Tibial nerve (tissue), 4 donors: ENCODE results near the gene SPTBN5. TPM values are rescaled to one million over a fixed set of nuclear protein-coding genes. Genes with fewer than 3 reads are reported as not detected.

Experiments
- DNase-seq, 2 donors: peaks; one replicate each; pipeline ENCODE4 v3.0.0-alpha.2; 2019; ENCODE audit warnings: low spot score in 2 of 2
- H3K27ac ChIP-seq, 4 donors: fragments of 200-600 bp; sonication (generic) in 3 of 4; one replicate each; pipeline ENCODE4 v1.5.1; 2017 to 2019; ENCODE audit warnings: mild to moderate bottlenecking in 1 of 4
- H3K27me3 ChIP-seq, 2 donors: fragments of 200-600 bp; sonication (generic) in 1 of 2; one replicate each; pipeline versions ENCODE4 v1.5.1 to v1.6.0; 2017 to 2019
- H3K36me3 ChIP-seq, 3 donors: fragments of 200-600 bp; sonication (generic); one replicate each; pipeline ENCODE4 v1.5.1; 2018 to 2019
- H3K4me1 ChIP-seq, 4 donors: fragments of 200-600 bp; sonication (generic) in 3 of 4; one replicate each; pipeline ENCODE4 v1.5.1; 2017 to 2019
- H3K4me3 ChIP-seq, 4 donors: fragments of 200-600 bp; sonication (generic) in 3 of 4; one replicate each; pipeline ENCODE4 v1.5.1; 2017 to 2019; ENCODE audit warnings: mild to moderate bottlenecking in 1 of 4, moderate library complexity in 1 of 4
- H3K9me3 ChIP-seq, 4 donors: fragments of 200-600 bp; sonication (generic) in 3 of 4; one replicate each; pipeline ENCODE4 v1.5.1; 2017 to 2019
- CTCF ChIP-seq, 5 experiments: fragments of 200-600 bp in 3 of 5; fragments of 450-650 bp in 2 of 5; sonication (generic) in 3 of 5; IDR thresholded peaks; one replicate each; pipeline ENCODE4 v1.5.1; 2016 to 2019; ENCODE audit warnings: antibody characterized with exemption in 5 of 5, mild to moderate bottlenecking in 3 of 5, moderate library complexity in 2 of 5
- EP300 ChIP-seq, 2 donors: sonication (generic); formaldehyde crosslinking; IDR thresholded peaks; one replicate each; pipeline ENCODE4 v1.6.1; 2017; ENCODE audit warnings: antibody characterized with exemption in 2 of 2, mild to moderate bottlenecking in 1 of 2
- POLR2A ChIP-seq, 2 donors: fragments of 450-650 bp; IDR thresholded peaks; one replicate each; pipeline ENCODE4 v1.6.1; 2017; ENCODE audit warnings: antibody characterized with exemption in 2 of 2, mild to moderate bottlenecking in 2 of 2, moderate library complexity in 2 of 2
- WGBS, 2 donors: methylation state at CpG; one replicate each; pipeline ENCODE4 v1.1.5; 2018; 5-methylcytosine and 5-hydroxymethylcytosine counted together
- total RNA-seq, 4 donors: library from RNA; depleted of rRNA; stranded (reverse); fragments of >200 nt; gene quantifications; one replicate each; pipeline ENCODE4 v1.1.0, GENCODE V29; 2016

SPTBN5 gene
- total RNA-seq, 4 donors from 2014 or later, result 16.5 to 34.5 (median 19.9) TPM

- WGBS, 2 donors, result 75 to 76% methylated on average over 22 to 23 of the region's 25 CpGs
- Histone ChIP-seq H3K9me3 (no peaks in the 10 kb centered on the region), H3K4me1 (peaks cover 0 to 17% (median 0%) of the 10 kb centered on the region in 4 donors), H3K36me3 (no peaks in the 10 kb centered on the region), H3K27me3 (no peaks in the 10 kb centered on the region), H3K27ac (peak overlapping the region in 1 of 4 donors; percentile 43), H3K4me3 (no peak overlapping the region)
- no peak for DNase-seq
- TF ChIP-seq CTCF (IDR thresholded peaks at IDR 0.05), result no peak
- TF ChIP-seq EP300 (IDR thresholded peaks at IDR 0.05), result no peak
- TF ChIP-seq POLR2A (IDR thresholded peaks at IDR 0.05), result no peak
Measured at GRCh38 chr15:41866872-41867579, 26.8 kb downstream of the SPTBN5 start.

- Histone ChIP-seq H3K36me3 (peaks cover 0 to 5% (median 0%) of the 10 kb centered on the region in 3 donors), H3K27me3 (no peaks in the 10 kb centered on the region), H3K27ac (peak overlapping the region in 1 of 4 donors; percentile 43), H3K9me3 (no peaks in the 10 kb centered on the region), H3K4me1 (peaks cover 0 to 17% (median 0%) of the 10 kb centered on the region in 4 donors), H3K4me3 (no peak overlapping the region)
- TF ChIP-seq EP300 (IDR thresholded peaks at IDR 0.05) (no peak), POLR2A (IDR thresholded peaks at IDR 0.05) (no peak), CTCF (IDR thresholded peaks at IDR 0.05) (no peak)
- DNase-seq, result no peak
- WGBS, 2 donors, result 60 to 100% methylated on average over 1 to 8 of the region's 8 CpGs
Measured at GRCh38 chr15:41866263-41866703, 27.6 kb downstream of the SPTBN5 start.

- Histone ChIP-seq H3K4me1 (peaks cover 0 to 13% (median 0%) of the 10 kb centered on the region in 4 donors), H3K27me3 (no peaks in the 10 kb centered on the region), H3K9me3 (no peaks in the 10 kb centered on the region), H3K36me3 (peaks cover 0 to 5% (median 0%) of the 10 kb centered on the region in 3 donors), H3K4me3 (no peak overlapping the region), H3K27ac (peak overlapping the region in 1 of 4 donors; percentile 43)
- no peak for DNase-seq
- TF ChIP-seq EP300 (IDR thresholded peaks at IDR 0.05) (no peak), CTCF (IDR thresholded peaks at IDR 0.05) (no peak), POLR2A (IDR thresholded peaks at IDR 0.05) (no peak)
- 85% methylated on average over 15 to 16 of the region's 18 CpGs for WGBS, 2 donors
Measured at GRCh38 chr15:41865490-41866055, 28.3 kb downstream of the SPTBN5 start.

- WGBS, 2 donors, result 76 to 77% methylated on average over 16 to 19 of the region's 19 CpGs
- Histone ChIP-seq H3K27me3 (no peaks in the 10 kb centered on the region), H3K4me3 (no peak overlapping the region), H3K36me3 (peaks cover 0 to 5% (median 0%) of the 10 kb centered on the region in 3 donors), H3K9me3 (no peaks in the 10 kb centered on the region), H3K27ac (no peak overlapping the region), H3K4me1 (peaks cover 0 to 12% (median 0%) of the 10 kb centered on the region in 4 donors)
- TF ChIP-seq CTCF (IDR thresholded peaks at IDR 0.05) (no peak), EP300 (IDR thresholded peaks at IDR 0.05) (no peak)
- no peak for DNase-seq
Measured at GRCh38 chr15:41862515-41863116, 31.2 kb downstream of the SPTBN5 start.
